CD8-positive, alpha-beta memory T cell (primary cell): ENCODE results near the gene OTUB2. TPM values are rescaled to one million over a fixed set of nuclear protein-coding genes. Genes with fewer than 3 reads are reported as not detected.

Experiments
- CTCF ChIA-PET: fragments of 350-600 bp; sonication (Branson Sonifier 250); formaldehyde crosslinking; loops from one replicate; lab custom pipeline; 2021; ENCODE audit warnings: antibody characterized with exemption; lab: Charles Lee
- POLR2A ChIA-PET: fragments of 350-600 bp; sonication (Branson Sonifier 250); formaldehyde crosslinking; loops from one replicate; lab custom pipeline; 2021; ENCODE audit warnings: antibody characterized with exemption; lab: Charles Lee
- DNase-seq, 5 donors: peaks; one replicate each; pipeline versions ENCODE4 v3.0.0 to v3.0.0-alpha.2; 2020 to 2022; ENCODE audit warnings: mixed read lengths in 1 of 5
- H3K27ac ChIP-seq: one replicate; pipeline ENCODE4 v1.7.0; 2013; ENCODE audit warnings: low read depth, mild to moderate bottlenecking, low read length, moderate library complexity
- H3K27me3 ChIP-seq: 2 replicates; pipeline ENCODE4 v1.7.0; 2013; ENCODE audit warnings: low read length, mild to moderate bottlenecking; ENCODE audit not compliant: insufficient read depth, poor library complexity, severe bottlenecking
- H3K36me3 ChIP-seq: 2 replicates; pipeline ENCODE4 v1.7.0; 2013; ENCODE audit warnings: mild to moderate bottlenecking, low read length, moderate library complexity; ENCODE audit not compliant: insufficient read depth
- H3K4me1 ChIP-seq: 2 replicates; pipeline ENCODE4 v1.7.0; 2013; ENCODE audit warnings: mild to moderate bottlenecking, low read length, moderate library complexity; ENCODE audit not compliant: insufficient read depth
- H3K4me3 ChIP-seq: 2 replicates; pipeline ENCODE4 v1.7.0; 2013; ENCODE audit warnings: mild to moderate bottlenecking, low read length
- H3K9me3 ChIP-seq: 2 replicates; pipeline ENCODE4 v1.7.0; 2013; ENCODE audit warnings: mild to moderate bottlenecking, low read length
- H3K27ac Mint-ChIP-seq, 8 donors: one replicate each; pipeline ENCODE4 v1.8.0; 2020 to 2021; ENCODE audit warnings: mixed read lengths in 8 of 8, mild to moderate bottlenecking in 6 of 8, inconsistent platforms in 3 of 8, moderate library complexity in 3 of 8
- H3K27me3 Mint-ChIP-seq, 2 donors: one replicate each; pipeline ENCODE4 v1.8.0; 2020 to 2021; ENCODE audit warnings: mixed read lengths in 2 of 2, mild to moderate bottlenecking in 1 of 2, moderate library complexity in 1 of 2
- H3K36me3 Mint-ChIP-seq, 3 donors: one replicate each; pipeline ENCODE4 v1.8.0; 2020 to 2021; ENCODE audit warnings: mixed read lengths in 3 of 3, inconsistent platforms in 1 of 3, mild to moderate bottlenecking in 1 of 3
- H3K4me1 Mint-ChIP-seq, 3 donors: one replicate each; pipeline ENCODE4 v1.8.0; 2020 to 2021; ENCODE audit warnings: mixed read lengths in 3 of 3, inconsistent platforms in 1 of 3, mild to moderate bottlenecking in 1 of 3
- H3K4me3 Mint-ChIP-seq, 7 donors: one replicate each; pipeline ENCODE4 v1.8.0; 2020 to 2021; ENCODE audit warnings: mixed read lengths in 7 of 7, mild to moderate bottlenecking in 6 of 7, moderate library complexity in 4 of 7, inconsistent platforms in 2 of 7
- H3K9me3 Mint-ChIP-seq, 5 donors: one replicate each; pipeline ENCODE4 v1.8.0; 2020 to 2022; ENCODE audit warnings: mixed read lengths in 5 of 5, mild to moderate bottlenecking in 3 of 5, moderate library complexity in 2 of 5, inconsistent platforms in 1 of 5
- polyA plus RNA-seq: library from polyadenylated mRNA; unstranded; fragments of 300-500 nt; fragmentation: Illumina TruSeq; gene quantifications from one replicate; pipeline ENCODE4 v1.2.3, GENCODE V29; 2021
- total RNA-seq, 2 experiments: library from RNA; stranded (reverse); gene quantifications; one replicate each; pipeline ENCODE4 v1.2.3, GENCODE V29; 2021

OTUB2 gene
- total and polyA plus RNA-seq, 3 experiments from 2014 or later: 0.12 to 1.8 (median 1.1) TPM

- H3K4me1 Mint-ChIP-seq: peaks cover 20 to 27% (median 23%) of the 10 kb centered on the region in 3 donors
These were observed 10.9 kb upstream of the OTUB2 start for GRCh38 chr14:94015223-94015622.

GRCh38 chr14:94016446-94016976 is 9.6 kb upstream of the OTUB2 start:
- H3K36me3 Mint-ChIP-seq: no peaks in the 10 kb centered on the region
- DNase-seq: no peak
- no peaks in the 10 kb centered on the region for H3K9me3 Mint-ChIP-seq
- ChIA-PET CTCF (interaction anchor here (0.8 to 2.3 kb wide), 5 partner anchors 20 to 77 kb away, joined by 3 to 9 read pairs (median 5); no protein-coding TSS in a partner anchor), POLR2A (no interaction called here)
- H3K27ac Mint-ChIP-seq: no peak overlapping the region
- Histone ChIP-seq H3K4me1 (peaks cover 10% of the 10 kb centered on the region), H3K9me3 (no peaks in the 10 kb centered on the region), H3K4me3 (no peak overlapping the region), H3K27ac (no peak overlapping the region), H3K27me3 (no peaks in the 10 kb centered on the region), H3K36me3 (no peaks in the 10 kb centered on the region)
- H3K4me1 Mint-ChIP-seq: peaks cover 9 to 17% (median 11%) of the 10 kb centered on the region in 3 donors
- peaks cover 0 to 3% of the 10 kb centered on the region in 2 donors for H3K27me3 Mint-ChIP-seq
- no peak overlapping the region for H3K4me3 Mint-ChIP-seq

More at GRCh38 chr14:94015223-94015622, 10.9 kb upstream of the OTUB2 start:
- H3K27me3 ChIP-seq: peaks cover 6% of the 10 kb centered on the region
- H3K9me3 ChIP-seq: no peaks in the 10 kb centered on the region
- Mint-ChIP-seq H3K27ac (no peak overlapping the region), H3K27me3 (peaks cover 0 to 9% of the 10 kb centered on the region in 2 donors), H3K36me3 (no peaks in the 10 kb centered on the region), H3K9me3 (no peaks in the 10 kb centered on the region), H3K4me3 (no peak overlapping the region)
- H3K36me3 ChIP-seq: no peaks in the 10 kb centered on the region
- ChIA-PET POLR2A (no interaction called here), CTCF (interaction anchor here (1.0 to 2.3 kb wide), 5 partner anchors 13 to 75 kb away, joined by 3 to 9 read pairs (median 5); no protein-coding TSS in a partner anchor)
- no peak overlapping the region for H3K27ac ChIP-seq
- peaks cover 20% of the 10 kb centered on the region for H3K4me1 ChIP-seq
- H3K4me3 ChIP-seq: no peak overlapping the region
- no peak for DNase-seq

GRCh38 chr14:94018308-94018707 is 7.8 kb upstream of the OTUB2 start:
- no peak overlapping the region for H3K4me3 ChIP-seq
- H3K4me1 ChIP-seq: no peaks in the 10 kb centered on the region
- Mint-ChIP-seq H3K27ac (no peak overlapping the region), H3K36me3 (no peaks in the 10 kb centered on the region), H3K4me1 (peaks cover 3 to 20% (median 14%) of the 10 kb centered on the region in 3 donors), H3K4me3 (no peak overlapping the region), H3K27me3 (peaks cover 0 to 3% of the 10 kb centered on the region in 2 donors), H3K9me3 (no peaks in the 10 kb centered on the region)
- H3K27ac ChIP-seq: no peak overlapping the region
- H3K9me3 ChIP-seq: no peaks in the 10 kb centered on the region
- no peaks in the 10 kb centered on the region for H3K27me3 ChIP-seq
- POLR2A ChIA-PET: no interaction called here
- DNase-seq: no peak
- no peaks in the 10 kb centered on the region for H3K36me3 ChIP-seq
- CTCF ChIA-PET: interaction anchor here (1.6 to 2.2 kb wide), 2 partner anchors 18 to 78 kb away, joined by 5 to 7 read pairs; no protein-coding TSS in a partner anchor

- Mint-ChIP-seq H3K9me3 (no peaks in the 10 kb centered on the region), H3K27ac (no peak overlapping the region), H3K27me3 (peaks cover 3% of the 10 kb centered on the region in 2 donors), H3K4me1 (peaks cover 3 to 18% (median 14%) of the 10 kb centered on the region in 3 donors), H3K36me3 (peaks cover 0 to 1% (median 0%) of the 10 kb centered on the region in 3 donors), H3K4me3 (no peak overlapping the region)
- no peaks in the 10 kb centered on the region for H3K4me1 ChIP-seq
- no peaks in the 10 kb centered on the region for H3K27me3 ChIP-seq
- H3K4me3 ChIP-seq: no peak overlapping the region
- ChIA-PET POLR2A (no interaction called here), CTCF (no interaction called here)
- no peaks in the 10 kb centered on the region for H3K36me3 ChIP-seq
- H3K9me3 ChIP-seq: no peaks in the 10 kb centered on the region
- no peak overlapping the region for H3K27ac ChIP-seq
- DNase-seq: no peak
These were observed 6.8 kb upstream of the OTUB2 start for GRCh38 chr14:94019329-94019728.

DNA sequence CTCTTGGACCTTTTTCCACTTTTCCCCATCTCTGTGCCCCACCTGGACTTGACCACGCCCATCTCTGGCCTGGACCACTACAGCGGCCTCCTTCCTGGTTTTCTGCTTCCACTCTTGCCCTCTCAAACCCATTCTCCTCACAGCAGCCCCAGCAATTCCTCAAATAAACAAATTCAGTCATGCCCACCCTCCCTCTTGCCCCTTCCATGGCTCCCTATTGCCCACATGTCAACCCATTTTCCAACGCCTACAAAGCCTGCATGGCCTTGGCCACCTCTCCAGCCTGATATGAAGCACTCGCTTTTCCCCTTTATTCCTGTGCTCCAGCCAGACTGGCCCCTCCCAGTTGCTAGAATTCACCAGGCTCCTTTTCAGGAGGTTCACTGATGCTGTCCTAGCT is 5.9 kb upstream of the OTUB2 start:
- no peak overlapping the region for H3K27ac Mint-ChIP-seq
- no peaks in the 10 kb centered on the region for H3K9me3 ChIP-seq
- ChIA-PET POLR2A (no interaction called here), CTCF (interaction anchor here (1.3 to 3.2 kb wide), 3 partner anchors 16 to 117 kb away, joined by 5 to 18 read pairs (median 7); no protein-coding TSS in a partner anchor)
- DNase-seq: no peak
- no peaks in the 10 kb centered on the region for H3K4me1 ChIP-seq
- H3K36me3 Mint-ChIP-seq: peaks cover 0 to 1% (median 0%) of the 10 kb centered on the region in 3 donors
- H3K9me3 Mint-ChIP-seq: no peaks in the 10 kb centered on the region
- no peaks in the 10 kb centered on the region for H3K36me3 ChIP-seq
- H3K4me3 ChIP-seq: no peak overlapping the region
- peaks cover 3% of the 10 kb centered on the region in 2 donors for H3K27me3 Mint-ChIP-seq
- no peak overlapping the region for H3K4me3 Mint-ChIP-seq
- H3K27ac ChIP-seq: no peak overlapping the region
- H3K27me3 ChIP-seq: no peaks in the 10 kb centered on the region
- peaks cover 3 to 18% (median 14%) of the 10 kb centered on the region in 3 donors for H3K4me1 Mint-ChIP-seq

- Histone ChIP-seq H3K27ac (no peak overlapping the region), H3K9me3 (no peaks in the 10 kb centered on the region), H3K27me3 (no peaks in the 10 kb centered on the region), H3K36me3 (no peaks in the 10 kb centered on the region), H3K4me3 (no peak overlapping the region), H3K4me1 (peaks cover 5% of the 10 kb centered on the region)
- Mint-ChIP-seq H3K36me3 (peaks cover 0 to 1% (median 0%) of the 10 kb centered on the region in 3 donors), H3K27ac (no peak overlapping the region), H3K4me1 (peaks cover 7 to 22% (median 19%) of the 10 kb centered on the region in 3 donors), H3K9me3 (no peaks in the 10 kb centered on the region), H3K4me3 (no peak overlapping the region), H3K27me3 (peaks cover 3% of the 10 kb centered on the region in 2 donors)
- DNase-seq: no peak
- ChIA-PET POLR2A (no interaction called here), CTCF (interaction anchor here (0.9 to 3.2 kb wide), 7 partner anchors 13 to 159 kb away, joined by 3 to 18 read pairs (median 4); no protein-coding TSS in a partner anchor)
These were observed 5.1 kb upstream of the OTUB2 start for GRCh38 chr14:94021001-94021400.

DNA sequence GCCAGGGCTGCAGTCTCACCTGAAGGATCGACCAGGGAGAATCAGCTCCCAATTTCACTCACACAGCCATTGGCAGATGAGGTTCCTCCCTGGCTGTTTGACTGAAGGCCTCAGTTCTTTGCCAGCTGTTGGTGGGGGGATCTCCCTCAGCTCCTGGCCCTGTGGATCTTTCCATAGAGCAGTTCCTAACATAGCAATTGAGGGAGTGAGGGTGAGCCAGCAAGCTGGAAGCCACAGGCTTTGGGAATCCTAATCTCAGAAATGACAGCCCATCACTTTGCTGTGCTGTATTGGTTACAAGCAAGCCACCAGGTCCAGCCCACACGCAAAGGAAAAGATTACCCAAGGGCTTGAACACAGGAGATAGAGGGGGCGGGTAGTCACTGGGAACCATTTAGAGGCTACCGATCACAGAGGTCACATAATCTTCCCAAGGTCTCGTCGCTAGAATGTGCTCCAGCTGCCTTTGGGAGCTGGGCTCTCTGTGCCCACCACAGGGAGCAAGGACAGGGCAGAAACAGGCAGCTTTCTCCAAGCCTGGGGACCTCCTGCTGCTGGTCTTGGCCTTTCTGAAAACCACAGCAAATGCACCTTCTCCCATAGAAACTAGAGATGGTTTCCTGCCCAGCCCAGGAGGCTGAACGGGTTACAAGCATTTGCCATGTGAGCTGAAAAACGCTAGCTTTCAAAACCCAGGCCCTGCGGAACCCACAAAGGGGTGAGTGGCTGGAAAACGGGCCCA is 4.6 kb upstream of the OTUB2 start:
- H3K9me3 ChIP-seq: no peaks in the 10 kb centered on the region
- H3K9me3 Mint-ChIP-seq: no peaks in the 10 kb centered on the region
- peaks cover 0 to 1% (median 0%) of the 10 kb centered on the region in 3 donors for H3K36me3 Mint-ChIP-seq
- peaks cover 9 to 25% (median 22%) of the 10 kb centered on the region in 3 donors for H3K4me1 Mint-ChIP-seq
- peaks cover 5% of the 10 kb centered on the region for H3K4me1 ChIP-seq
- H3K27me3 Mint-ChIP-seq: peaks cover 1 to 3% of the 10 kb centered on the region in 2 donors
- H3K27me3 ChIP-seq: no peaks in the 10 kb centered on the region
- H3K4me3 ChIP-seq: no peak overlapping the region
- no peak overlapping the region for H3K27ac ChIP-seq
- CTCF ChIA-PET: interaction anchor here (0.9 to 3.5 kb wide), 8 partner anchors 12 to 159 kb away, joined by 3 to 18 read pairs (median 4); no protein-coding TSS in a partner anchor
- no peak for DNase-seq
- H3K36me3 ChIP-seq: no peaks in the 10 kb centered on the region
- H3K4me3 Mint-ChIP-seq: no peak overlapping the region
- POLR2A ChIA-PET: no interaction called here
- peak overlapping the region in 3 of 8 donors; percentile 35 to 83 (median 44) for H3K27ac Mint-ChIP-seq
